Measurements from ENCODE around the gene COX4I2.

GRCh38 chr20:31654534-31654933 lies 16.8 kb downstream of the COX4I2 start:
- no peak for TF ChIP-seq CTCF (IDR thresholded peaks at IDR 0.05)
- TF ChIP-seq POLR2AphosphoS5 (IDR thresholded peaks at IDR 0.05): no peak

Measured in esophagus muscularis mucosa (tissue), 3 donors.